Gastroesophageal sphincter (tissue), 3 donors: Measurements from ENCODE around the gene ANAPC5.

Source experiments
- CTCF ChIP-seq, 4 experiments: fragments of 200-600 bp in 2 of 4; fragments of 450-650 bp in 2 of 4; sonication (generic) in 1 of 4; IDR thresholded peaks; one replicate each; pipeline ENCODE4 v1.5.1; 2017 to 2019; ENCODE audit warnings: antibody characterized with exemption in 4 of 4, mild to moderate bottlenecking in 2 of 4, moderate library complexity in 2 of 4
- POLR2AphosphoS5 ChIP-seq: sonication (generic); formaldehyde crosslinking; IDR thresholded peaks from one replicate; pipeline ENCODE4 v1.6.1; 2017; ENCODE audit warnings: antibody characterized with exemption

- TF ChIP-seq CTCF (IDR thresholded peaks at IDR 0.05) (no peak), POLR2AphosphoS5 (no peak)
Measured at GRCh38 chr12:121366063-121366459, 13.8 kb upstream of the ANAPC5 start.
